ENCODE data around the gene PCDHGC3.

PCDHGC3 gene

DNA sequence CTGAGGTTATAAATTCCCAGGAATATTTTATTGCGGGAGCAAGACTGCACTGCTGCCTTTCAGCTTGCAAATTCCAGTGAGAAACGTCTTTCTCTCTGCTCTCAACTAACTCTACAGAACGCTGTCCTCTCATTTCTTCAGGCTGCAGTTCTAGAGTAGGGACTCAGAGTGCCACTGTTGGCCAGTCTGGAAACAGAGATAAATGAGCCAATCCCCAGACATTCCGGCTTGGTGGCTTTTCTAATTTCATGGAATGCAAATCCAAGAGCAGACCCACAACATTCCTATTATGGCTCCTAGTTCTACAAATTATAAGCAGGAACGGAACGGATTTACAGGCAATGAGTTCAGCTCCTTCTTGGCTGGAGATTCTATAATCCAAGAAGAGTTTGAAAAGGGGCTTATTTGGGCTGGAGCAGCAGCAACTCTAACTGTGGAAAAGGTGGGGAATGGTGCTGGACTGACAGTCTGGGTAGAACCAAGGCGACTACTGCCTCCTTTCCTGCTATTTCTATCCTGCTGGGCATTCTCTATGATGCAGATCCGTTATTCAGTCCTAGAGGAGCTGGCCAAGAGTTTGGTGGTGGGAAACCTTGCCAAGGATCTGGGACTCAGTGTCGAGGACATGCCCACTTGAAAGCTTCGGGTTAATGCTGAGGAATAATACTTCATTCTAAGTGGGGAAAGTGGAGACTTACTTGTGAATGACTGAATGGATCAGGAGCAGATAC lies 36.2 kb upstream of the PCDHGC3 start:
- H3K27ac ChIP-seq = no peak overlapping the region
- TF ChIP-seq, protein P1, sequence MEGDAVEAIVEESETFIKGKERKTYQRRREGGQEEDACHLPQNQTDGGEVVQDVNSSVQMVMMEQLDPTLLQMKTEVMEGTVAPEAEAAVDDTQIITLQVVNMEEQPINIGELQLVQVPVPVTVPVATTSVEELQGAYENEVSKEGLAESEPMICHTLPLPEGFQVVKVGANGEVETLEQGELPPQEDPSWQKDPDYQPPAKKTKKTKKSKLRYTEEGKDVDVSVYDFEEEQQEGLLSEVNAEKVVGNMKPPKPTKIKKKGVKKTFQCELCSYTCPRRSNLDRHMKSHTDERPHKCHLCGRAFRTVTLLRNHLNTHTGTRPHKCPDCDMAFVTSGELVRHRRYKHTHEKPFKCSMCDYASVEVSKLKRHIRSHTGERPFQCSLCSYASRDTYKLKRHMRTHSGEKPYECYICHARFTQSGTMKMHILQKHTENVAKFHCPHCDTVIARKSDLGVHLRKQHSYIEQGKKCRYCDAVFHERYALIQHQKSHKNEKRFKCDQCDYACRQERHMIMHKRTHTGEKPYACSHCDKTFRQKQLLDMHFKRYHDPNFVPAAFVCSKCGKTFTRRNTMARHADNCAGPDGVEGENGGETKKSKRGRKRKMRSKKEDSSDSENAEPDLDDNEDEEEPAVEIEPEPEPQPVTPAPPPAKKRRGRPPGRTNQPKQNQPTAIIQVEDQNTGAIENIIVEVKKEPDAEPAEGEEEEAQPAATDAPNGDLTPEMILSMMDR (conservative IDR thresholded peaks at IDR 0.05) = no peak

DNA sequence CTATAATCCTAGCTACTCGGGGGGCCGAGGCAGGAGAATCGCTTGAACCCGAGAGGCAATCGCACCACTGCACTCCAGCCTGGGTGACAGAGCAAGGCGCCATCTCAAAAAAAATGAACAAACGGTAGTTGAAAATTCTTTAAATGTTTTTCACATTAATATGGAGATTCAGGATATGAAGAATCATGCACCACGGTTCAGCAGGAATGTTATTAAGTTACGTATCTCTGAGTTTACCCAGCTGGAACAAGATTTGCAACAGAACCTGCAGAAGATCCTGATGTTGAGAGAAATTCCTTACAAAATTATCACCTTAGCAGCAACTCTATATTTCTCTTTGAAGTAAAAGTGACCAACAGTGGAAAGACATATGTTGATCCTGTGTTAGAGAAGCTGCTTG lies 35.4 kb upstream of the PCDHGC3 start:
- TF ChIP-seq, protein P1 (conservative IDR thresholded peaks at IDR 0.05) = no peak
- no peak overlapping the region for H3K27ac ChIP-seq

- H3K27ac ChIP-seq = no peak overlapping the region
- TF ChIP-seq, protein P1 (conservative IDR thresholded peaks at IDR 0.05) = no peak
Measured at GRCh38 chr5:141441571-141442170, 34.1 kb upstream of the PCDHGC3 start.

DNA sequence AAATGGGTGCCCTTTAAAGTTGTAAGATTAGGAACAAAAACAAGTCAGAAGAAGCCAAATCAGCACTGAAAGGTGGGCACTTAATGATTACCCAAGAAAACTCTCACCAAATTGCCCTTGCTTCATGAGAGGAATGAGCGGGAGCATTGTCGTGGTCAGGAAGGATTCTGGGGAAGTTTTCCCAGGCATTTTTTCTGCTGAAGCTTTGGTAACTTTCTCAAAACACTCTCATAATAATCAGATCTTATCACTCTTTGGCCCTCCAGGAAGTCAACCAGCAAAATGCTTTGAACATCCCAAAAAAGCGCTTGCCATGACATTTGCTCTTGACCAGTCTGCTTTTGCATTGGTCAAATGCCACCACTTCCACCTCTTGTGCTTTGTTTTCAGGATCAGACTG lies 10.4 kb upstream of the PCDHGC3 start:
- TF ChIP-seq, protein P1 (conservative IDR thresholded peaks at IDR 0.05) = no peak
- H3K27ac ChIP-seq = no peak overlapping the region

- TF ChIP-seq, protein P1 (conservative IDR thresholded peaks at IDR 0.05) = no peak
- H3K27ac ChIP-seq = peak overlapping the region; percentile 53
Measured at GRCh38 chr5:141476132-141476911, 556 bp downstream of the PCDHGC3 start.

- TF ChIP-seq, protein P1 (conservative IDR thresholded peaks at IDR 0.05) = no peak
- H3K27ac ChIP-seq = no peak overlapping the region
Measured at GRCh38 chr5:141477044-141477575, 1.3 kb downstream of the PCDHGC3 start.

DNA sequence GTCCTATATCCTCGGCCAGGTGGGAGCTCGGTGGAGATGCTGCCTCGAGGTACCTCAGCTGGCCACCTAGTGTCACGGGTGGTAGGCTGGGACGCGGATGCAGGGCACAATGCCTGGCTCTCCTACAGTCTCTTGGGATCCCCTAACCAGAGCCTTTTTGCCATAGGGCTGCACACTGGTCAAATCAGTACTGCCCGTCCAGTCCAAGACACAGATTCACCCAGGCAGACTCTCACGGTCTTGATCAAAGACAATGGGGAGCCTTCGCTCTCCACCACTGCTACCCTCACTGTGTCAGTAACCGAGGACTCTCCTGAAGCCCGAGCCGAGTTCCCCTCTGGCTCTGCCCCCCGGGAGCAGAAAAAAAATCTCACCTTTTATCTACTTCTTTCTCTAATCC lies 2.0 kb downstream of the PCDHGC3 start:
- H3K27ac ChIP-seq = no peak overlapping the region
- TF ChIP-seq, protein P1 (conservative IDR thresholded peaks at IDR 0.05) = no peak
